Stimulated activated naive CD8-positive, alpha-beta T cell treated with anti-CD3 and anti-CD28 coated beads, Interleukin-15, amount 100 ng/mL, for 72 hours (primary cell): ENCODE data around the gene RBM38.

Source experiments
- ATAC-seq: fragments of 150-1000 bp; cut with Tn5 transposase; 2 replicates; pipeline ENCODE4 v1.10.0; 2021; ENCODE audit warnings: mild to moderate bottlenecking, moderate library complexity
- DNase-seq, 2 donors: peaks; one replicate each; pipeline ENCODE4 v3.0.0; 2021 to 2022
- H3K27ac Mint-ChIP-seq, 2 donors: one replicate each; pipeline ENCODE4 v1.8.0; 2022; ENCODE audit warnings: mild to moderate bottlenecking in 2 of 2, mixed read lengths in 2 of 2, moderate library complexity in 2 of 2
- H3K27me3 Mint-ChIP-seq: one replicate; pipeline ENCODE4 v1.8.0; 2022; ENCODE audit warnings: mixed read lengths
- H3K4me1 Mint-ChIP-seq: one replicate; pipeline ENCODE4 v1.8.0; 2022; ENCODE audit warnings: mild to moderate bottlenecking, mixed read lengths
- H3K4me3 Mint-ChIP-seq, 2 donors: one replicate each; pipeline ENCODE4 v1.8.0; 2022; ENCODE audit warnings: mild to moderate bottlenecking in 2 of 2, mixed read lengths in 2 of 2, moderate library complexity in 1 of 2
- H3K9me3 Mint-ChIP-seq, 2 donors: one replicate each; pipeline ENCODE4 v1.8.0; 2022; ENCODE audit warnings: mixed read lengths in 2 of 2

Gene RBM38

GRCh38 chr20:57394121-57395082, 3.2 kb downstream of the RBM38 start:
- H3K27me3 Mint-ChIP-seq: no peaks in the 10 kb centered on the region
- peak overlapping the region; percentile 42 to 76 for H3K27ac Mint-ChIP-seq
- no peaks in the 10 kb centered on the region for H3K9me3 Mint-ChIP-seq
- DNase-seq (no peak), ATAC-seq (no peak)
- H3K4me1 Mint-ChIP-seq: peaks cover 81% of the 10 kb centered on the region
- peak overlapping the region; percentile 82 to 87 for H3K4me3 Mint-ChIP-seq

- no peaks in the 10 kb centered on the region for H3K9me3 Mint-ChIP-seq
- H3K27ac Mint-ChIP-seq: no peak overlapping the region
- DNase-seq (no peak), ATAC-seq (no peak)
- peaks cover 83% of the 10 kb centered on the region for H3K4me1 Mint-ChIP-seq
- peak overlapping the region in 1 of 2 donors; percentile 87 for H3K4me3 Mint-ChIP-seq
- no peaks in the 10 kb centered on the region for H3K27me3 Mint-ChIP-seq
These were observed 4.1 kb downstream of the RBM38 start for GRCh38 chr20:57395111-57395966.

GRCh38 chr20:57396212-57396983, 5.2 kb downstream of the RBM38 start:
- H3K27me3 Mint-ChIP-seq: no peaks in the 10 kb centered on the region
- peak overlapping the region; percentile 19 to 87 for H3K4me3 Mint-ChIP-seq
- no peak for ATAC-seq
- no peak for DNase-seq
- H3K4me1 Mint-ChIP-seq: peaks cover 88% of the 10 kb centered on the region
- H3K27ac Mint-ChIP-seq: peak overlapping the region; percentile 65 to 67
- H3K9me3 Mint-ChIP-seq: no peaks in the 10 kb centered on the region

GRCh38 chr20:57396984-57397692, 5.9 kb downstream of the RBM38 start:
- peak overlapping the region in 1 of 2 donors; percentile 94 for H3K27ac Mint-ChIP-seq
- no peaks in the 10 kb centered on the region for H3K9me3 Mint-ChIP-seq
- no peak for ATAC-seq
- H3K27me3 Mint-ChIP-seq: no peaks in the 10 kb centered on the region
- peak in 1 of 2 donors; percentile 34 for DNase-seq
- peak overlapping the region; percentile 84 to 87 for H3K4me3 Mint-ChIP-seq
- peaks cover 95% of the 10 kb centered on the region for H3K4me1 Mint-ChIP-seq

DNA sequence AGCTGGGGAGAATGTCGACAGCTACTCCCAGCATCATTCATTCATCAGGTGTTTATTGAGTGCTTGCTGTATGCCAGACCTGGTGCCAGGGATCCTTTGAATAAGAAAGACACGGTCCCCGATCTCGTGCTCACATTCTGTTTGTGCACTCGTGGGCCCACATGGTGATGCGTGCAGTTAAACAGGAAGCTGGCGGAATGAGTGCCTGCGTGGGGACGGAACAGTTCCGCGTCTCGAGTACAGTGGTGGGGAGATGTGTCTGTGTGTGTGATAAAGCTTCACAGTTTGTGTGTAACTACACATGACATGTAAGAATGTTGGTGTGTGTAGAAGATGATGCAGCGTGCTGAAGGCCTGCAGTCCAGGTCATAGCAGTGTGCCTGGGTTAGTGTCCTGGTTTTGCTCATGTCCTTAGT, 6.5 kb downstream of the RBM38 start:
- Mint-ChIP-seq H3K4me1 (peaks cover 100% of the 10 kb centered on the region), H3K4me3 (peak overlapping the region; percentile 84 to 87), H3K27me3 (no peaks in the 10 kb centered on the region), H3K27ac (peak overlapping the region; percentile 47 to 94), H3K9me3 (no peaks in the 10 kb centered on the region)
- ATAC-seq (peak; percentile 15), DNase-seq (peak in 1 of 2 donors; percentile 28)

- peaks cover 100% of the 10 kb centered on the region for H3K4me1 Mint-ChIP-seq
- peak; percentile 83 for ATAC-seq
These were observed 7.1 kb downstream of the RBM38 start for GRCh38 chr20:57398231-57398821.

DNA sequence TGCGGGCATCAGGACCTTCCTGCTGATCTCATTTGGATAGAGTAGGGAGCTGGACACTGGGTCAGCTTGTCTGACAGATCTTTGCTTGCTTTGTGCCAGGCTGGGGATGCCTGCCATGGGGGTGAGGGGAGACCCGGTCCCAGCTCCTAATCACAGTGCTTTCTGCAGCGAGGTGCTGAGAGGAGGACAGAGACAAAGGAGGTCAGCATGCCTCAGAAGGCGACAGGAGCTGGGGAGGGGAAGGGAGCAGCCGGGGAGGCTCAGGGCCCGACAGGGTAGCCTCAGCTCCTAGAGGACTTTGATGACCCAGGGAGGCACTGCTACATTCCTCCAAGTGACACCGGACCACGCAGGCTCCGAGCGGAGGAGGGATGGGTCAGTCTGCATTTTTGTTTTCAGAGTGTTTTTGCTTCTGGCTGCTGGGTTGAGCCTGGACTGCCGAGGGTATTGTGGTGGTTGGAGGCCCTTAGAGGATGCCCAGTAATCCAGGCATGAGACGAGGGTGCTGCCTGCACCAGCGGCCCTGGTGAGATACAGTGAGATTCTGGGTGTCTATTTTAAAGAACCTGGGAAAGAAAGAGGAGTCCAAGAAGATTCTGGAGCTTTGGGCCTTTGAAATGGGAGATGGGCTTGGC, 7.8 kb downstream of the RBM38 start:
- Mint-ChIP-seq H3K4me1 (peaks cover 98% of the 10 kb centered on the region), H3K27ac (peak overlapping the region; percentile 75 to 94), H3K9me3 (no peaks in the 10 kb centered on the region), H3K27me3 (no peaks in the 10 kb centered on the region), H3K4me3 (peak overlapping the region; percentile 84 to 87)
- ATAC-seq (no peak), DNase-seq (no peak)

More at GRCh38 chr20:57398231-57398821, 7.1 kb downstream of the RBM38 start:
- DNase-seq: peak; percentile 85 to 86
- Mint-ChIP-seq H3K27me3 (no peaks in the 10 kb centered on the region), H3K9me3 (no peaks in the 10 kb centered on the region), H3K27ac (peak overlapping the region; percentile 75 to 94), H3K4me3 (peak overlapping the region; percentile 84 to 87)

DNA sequence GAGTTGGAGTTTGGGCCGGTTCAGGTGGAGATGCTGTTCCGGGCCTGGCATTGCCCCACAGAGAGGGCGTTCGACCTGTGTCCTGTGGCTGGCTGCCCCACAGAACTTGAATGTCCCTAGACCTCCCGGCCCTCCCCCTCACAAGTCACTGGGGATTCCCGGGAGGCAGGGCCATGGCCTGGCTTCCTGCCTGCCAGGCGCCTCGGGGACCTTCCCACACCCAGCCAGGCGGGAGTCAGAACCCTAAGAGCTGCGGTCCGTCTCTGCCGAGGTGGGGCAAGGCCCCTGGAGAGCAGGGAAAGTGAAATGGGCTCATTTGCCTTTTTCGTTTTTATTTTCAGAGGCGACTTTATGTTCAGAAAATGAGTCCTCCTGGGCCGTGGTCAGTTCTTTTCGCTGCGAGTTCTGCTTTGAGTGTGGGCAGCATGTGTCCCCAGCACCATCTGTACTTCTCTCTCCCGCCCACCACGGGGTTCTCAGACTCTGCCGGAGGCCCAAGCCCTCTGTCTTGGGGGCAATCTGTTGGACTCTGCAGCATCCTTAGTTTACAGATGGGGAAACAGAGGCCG, 8.5 kb downstream of the RBM38 start:
- Mint-ChIP-seq H3K4me1 (peaks cover 95% of the 10 kb centered on the region), H3K9me3 (no peaks in the 10 kb centered on the region), H3K4me3 (peak overlapping the region; percentile 84 to 87), H3K27me3 (no peaks in the 10 kb centered on the region), H3K27ac (peak overlapping the region; percentile 75 to 94)
- DNase-seq (peak; percentile 40 to 75), ATAC-seq (peak; percentile 59)

- no peaks in the 10 kb centered on the region for H3K27me3 Mint-ChIP-seq
- H3K9me3 Mint-ChIP-seq: no peaks in the 10 kb centered on the region
- DNase-seq: no peak
- H3K4me1 Mint-ChIP-seq: peaks cover 95% of the 10 kb centered on the region
- H3K4me3 Mint-ChIP-seq: peak overlapping the region; percentile 84 to 87
- peak overlapping the region; percentile 57 to 94 for H3K27ac Mint-ChIP-seq
- no peak for ATAC-seq
These were observed 9.1 kb downstream of the RBM38 start for GRCh38 chr20:57400231-57400701.

DNA sequence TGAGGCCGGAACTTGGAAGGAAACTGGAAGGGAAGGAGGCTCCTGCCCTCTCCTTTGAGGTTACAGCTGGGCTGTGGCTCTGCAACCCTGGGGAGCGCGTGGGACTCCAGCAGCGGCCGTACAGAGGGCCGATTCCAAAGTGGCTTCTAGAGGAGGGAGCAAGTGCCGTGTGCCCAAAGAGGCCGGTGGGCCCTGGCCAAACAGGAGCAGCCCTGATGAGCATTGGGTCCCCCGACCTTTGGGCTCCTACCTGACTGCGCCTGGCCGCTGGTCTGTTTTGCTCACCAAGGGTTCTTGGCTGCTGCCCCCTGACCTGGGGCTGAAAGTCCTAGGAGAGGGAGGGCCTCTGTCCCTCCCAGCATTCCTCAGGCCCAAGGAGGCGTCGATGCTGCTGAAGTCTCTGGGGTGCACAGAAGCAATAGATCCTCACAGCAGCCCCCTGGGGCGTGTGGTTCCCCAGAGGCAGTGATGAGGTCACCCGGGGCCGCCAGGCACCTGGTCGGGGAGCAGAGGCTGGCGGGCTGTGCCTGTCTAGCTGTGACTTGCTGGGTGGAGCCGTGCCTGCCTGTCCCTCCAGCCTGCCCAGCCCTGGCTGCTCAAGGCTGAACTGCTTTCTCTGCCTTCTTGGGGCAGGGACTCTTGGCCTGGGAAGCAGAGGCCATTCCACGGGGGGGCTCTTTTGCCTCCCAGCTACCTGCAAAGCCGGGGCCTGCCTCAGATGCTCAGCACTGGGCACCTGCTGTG, 9.8 kb downstream of the RBM38 start:
- ATAC-seq: no peak
- DNase-seq: no peak
- H3K27ac Mint-ChIP-seq: peak overlapping the region; percentile 91 to 94

GRCh38 chr20:57401565-57401918, 10.3 kb downstream of the RBM38 start:
- Mint-ChIP-seq H3K27ac (peak overlapping the region; percentile 91 to 94), H3K4me3 (peak overlapping the region; percentile 38 to 87), H3K9me3 (no peaks in the 10 kb centered on the region), H3K27me3 (no peaks in the 10 kb centered on the region), H3K4me1 (peaks cover 83% of the 10 kb centered on the region)
- DNase-seq (no peak), ATAC-seq (no peak)

More for the DNA sequence above, 9.8 kb downstream of the RBM38 start:
- Mint-ChIP-seq H3K4me1 (peaks cover 88% of the 10 kb centered on the region), H3K4me3 (peak overlapping the region; percentile 84 to 87), H3K27me3 (no peaks in the 10 kb centered on the region), H3K9me3 (no peaks in the 10 kb centered on the region)

GRCh38 chr20:57402206-57403125, 11.3 kb downstream of the RBM38 start:
- ATAC-seq: no peak
- peak overlapping the region; percentile 40 to 83 for H3K27ac Mint-ChIP-seq
- DNase-seq: no peak
- H3K27me3 Mint-ChIP-seq: no peaks in the 10 kb centered on the region
- peaks cover 83% of the 10 kb centered on the region for H3K4me1 Mint-ChIP-seq
- peak overlapping the region in 1 of 2 donors; percentile 9 for H3K4me3 Mint-ChIP-seq
- H3K9me3 Mint-ChIP-seq: no peaks in the 10 kb centered on the region
